H9 (cell line): Measurements from ENCODE around the gene ITGB3. TPM values are rescaled to one million over a fixed set of nuclear protein-coding genes. Genes with fewer than 3 reads are reported as not detected.

ENCODE experiments used
- DNase-seq: peaks from one replicate; pipeline ENCODE4 v3.0.0-alpha.2; 2017
- H2AFZ ChIP-seq: one replicate; pipeline ENCODE4 v1.6.1; 2013; ENCODE audit warnings: mild to moderate bottlenecking, low read length, control low read depth, moderate library complexity
- H2AK5ac ChIP-seq: 2 replicates; pipeline ENCODE4 v1.6.1; 2013; ENCODE audit warnings: low read length, control low read depth, mixed read lengths; ENCODE audit not compliant: insufficient read length
- H2BK120ac ChIP-seq: one replicate; pipeline ENCODE4 v1.6.1; 2013; ENCODE audit warnings: low read depth, mild to moderate bottlenecking, low read length, control low read depth, inconsistent platforms; ENCODE audit not compliant: poor library complexity, severe bottlenecking
- H2BK12ac ChIP-seq: 2 replicates; pipeline ENCODE4 v1.6.1; 2013; ENCODE audit warnings: low read length, control low read depth, mixed read lengths, low read depth; ENCODE audit not compliant: insufficient read length
- H2BK15ac ChIP-seq: 2 replicates; pipeline ENCODE4 v1.6.1; 2013; ENCODE audit warnings: low read depth, low read length, control low read depth
- H2BK20ac ChIP-seq: one replicate; pipeline ENCODE4 v1.6.1; 2013; ENCODE audit warnings: low read depth, mild to moderate bottlenecking, low read length, control low read depth, inconsistent platforms; ENCODE audit not compliant: poor library complexity, severe bottlenecking
- H2BK5ac ChIP-seq: 2 replicates; pipeline ENCODE4 v1.6.1; 2013; ENCODE audit warnings: low read length, control low read depth, mixed read lengths; ENCODE audit not compliant: insufficient read length
- H3K14ac ChIP-seq: 2 replicates; pipeline ENCODE4 v1.6.1; 2013; ENCODE audit warnings: low read length, control low read depth; ENCODE audit not compliant: insufficient read depth
- H3K18ac ChIP-seq: 2 replicates; pipeline ENCODE4 v1.6.1; 2013; ENCODE audit warnings: low read depth, mild to moderate bottlenecking, mixed read lengths, low read length, control low read depth; ENCODE audit not compliant: insufficient read length
- H3K23ac ChIP-seq: 2 replicates; pipeline ENCODE4 v1.6.1; 2013; ENCODE audit warnings: low read length, control low read depth, mixed read lengths, low read depth; ENCODE audit not compliant: insufficient read length
- H3K23me2 ChIP-seq: 2 replicates; pipeline ENCODE4 v1.6.1; 2013; ENCODE audit warnings: low read depth, mild to moderate bottlenecking, mixed read lengths, low read length, control low read depth; ENCODE audit not compliant: insufficient read length, poor library complexity, severe bottlenecking
- H3K27ac ChIP-seq: 2 replicates; pipeline ENCODE4 v1.5.1; 2013; ENCODE audit warnings: low read length, control low read depth, mixed read lengths, low read depth; ENCODE audit not compliant: insufficient read length
- H3K27me3 ChIP-seq: 2 replicates; pipeline ENCODE4 v1.6.1; 2013; ENCODE audit warnings: low read length, control low read depth, inconsistent platforms; ENCODE audit not compliant: insufficient read depth
- H3K4ac ChIP-seq: 2 replicates; pipeline ENCODE4 v1.6.1; 2013; ENCODE audit warnings: low read depth, mild to moderate bottlenecking, control low read depth, inconsistent platforms, low read length, moderate library complexity
- H3K4me1 ChIP-seq: 2 replicates; pipeline ENCODE4 v1.6.1; 2013; ENCODE audit warnings: low read length, control low read depth, inconsistent platforms; ENCODE audit not compliant: insufficient read depth
- H3K4me2 ChIP-seq: 2 replicates; pipeline ENCODE4 v1.6.1; 2013; ENCODE audit warnings: low read length, control low read depth, mixed read lengths; ENCODE audit not compliant: insufficient read length, insufficient read depth
- H3K56ac ChIP-seq: 2 replicates; pipeline ENCODE4 v1.6.1; 2013; ENCODE audit warnings: low read depth, mild to moderate bottlenecking, mixed read lengths, low read length, control low read depth; ENCODE audit not compliant: insufficient read length
- H3K79me1 ChIP-seq: 2 replicates; pipeline ENCODE4 v1.6.1; 2013; ENCODE audit warnings: low read depth, mild to moderate bottlenecking, moderate library complexity, low read length, control low read depth, inconsistent platforms; ENCODE audit not compliant: insufficient read depth, poor library complexity, severe bottlenecking
- H3K79me2 ChIP-seq: 2 replicates; pipeline ENCODE4 v1.6.1; 2013; ENCODE audit warnings: low read length, control low read depth, inconsistent platforms; ENCODE audit not compliant: insufficient read depth
- H3K9ac ChIP-seq: 2 replicates; pipeline ENCODE4 v1.6.1; 2013; ENCODE audit warnings: low read length, control low read depth, mixed read lengths; ENCODE audit not compliant: insufficient read length; ENCODE audit errors: extremely low read depth
- H3K9me3 ChIP-seq: one replicate; pipeline ENCODE4 v1.6.1; 2013; ENCODE audit warnings: low read depth, low read length, inconsistent platforms; ENCODE audit not compliant: control insufficient read depth
- H3T11ph ChIP-seq: one replicate; pipeline ENCODE4 v1.6.1; 2013; ENCODE audit warnings: mild to moderate bottlenecking, low read length, control low read depth, inconsistent platforms
- H4K20me1 ChIP-seq: one replicate; pipeline ENCODE4 v1.6.1; 2013; ENCODE audit not compliant: control insufficient read depth, insufficient read length, insufficient read depth
- H4K5ac ChIP-seq: 2 replicates; pipeline ENCODE4 v1.6.1; 2013; ENCODE audit warnings: low read depth, mild to moderate bottlenecking, mixed read lengths, low read length, control low read depth; ENCODE audit not compliant: insufficient read length
- H4K8ac ChIP-seq: replicated peaks from 2 replicates; pipeline ENCODE4 v1.6.1; 2013; ENCODE audit warnings: low read length, control low read depth, mixed read lengths, low read depth; ENCODE audit not compliant: insufficient read length
- H4K91ac ChIP-seq: 2 replicates; pipeline ENCODE4 v1.6.1; 2013; ENCODE audit warnings: low read depth, mild to moderate bottlenecking, moderate library complexity, mixed read lengths, low read length, control low read depth; ENCODE audit not compliant: insufficient read length
- H3K27ac Mint-ChIP-seq, 3 experiments: 2 replicates in 2 of 3; 3 replicates in 1 of 3; pipeline ENCODE4 v1.8.0; 2020 to 2021; ENCODE audit warnings: mixed read lengths in 3 of 3, mild to moderate bottlenecking in 1 of 3, moderate library complexity in 1 of 3
- H3K27me3 Mint-ChIP-seq: 2 replicates; pipeline ENCODE4 v1.8.0; 2021; ENCODE audit warnings: low read depth, mild to moderate bottlenecking, moderate library complexity, mixed read lengths
- H3K36me3 Mint-ChIP-seq, 3 experiments: 2 replicates in 2 of 3; 3 replicates in 1 of 3; pipeline ENCODE4 v1.8.0; 2020 to 2021; ENCODE audit warnings: low read depth in 3 of 3, mixed read lengths in 3 of 3; ENCODE audit not compliant: insufficient read depth in 1 of 3
- H3K4me1 Mint-ChIP-seq, 2 experiments: 2 replicates each; pipeline ENCODE4 v1.8.0; 2020; ENCODE audit warnings: mixed read lengths in 2 of 2
- H3K4me3 Mint-ChIP-seq, 2 experiments: 2 replicates in 1 of 2; 3 replicates in 1 of 2; pipeline ENCODE4 v1.8.0; 2020 to 2021; ENCODE audit warnings: mild to moderate bottlenecking in 2 of 2, mixed read lengths in 2 of 2, moderate library complexity in 1 of 2
- H3K9me3 Mint-ChIP-seq, 2 experiments: 2 replicates in 1 of 2; 3 replicates in 1 of 2; pipeline ENCODE4 v1.8.0; 2020; ENCODE audit warnings: mild to moderate bottlenecking in 2 of 2, mixed read lengths in 2 of 2, moderate library complexity in 1 of 2
- WGBS: extraction: QIAGEN DNeasy Blood & Tissue Kit; methylation state at CpG from one replicate; pipeline ENCODE4 v1.1.7; 2013; ENCODE audit warnings: missing lambda C conversion rate, low lambda C conversion rate, mixed read lengths; ENCODE audit not compliant: insufficient read length; ENCODE audit errors: extremely low coverage; 5-methylcytosine and 5-hydroxymethylcytosine counted together
- total RNA-seq: library from RNA; stranded (reverse); gene quantifications from 2 replicates; pipeline ENCODE4 v1.2.1, GENCODE V29; 2021
- TF ChIP-seq, protein P1 (sequence below): fragments of 200-600 bp; sonication (generic); conservative IDR thresholded peaks from 3 replicates; pipeline ENCODE4 v1.8.0; 2021; ENCODE audit warnings: antibody characterized with exemption, mild to moderate bottlenecking

The ITGB3 gene
- total RNA-seq, 1 experiment from 2014 or later = not detected

DNA sequence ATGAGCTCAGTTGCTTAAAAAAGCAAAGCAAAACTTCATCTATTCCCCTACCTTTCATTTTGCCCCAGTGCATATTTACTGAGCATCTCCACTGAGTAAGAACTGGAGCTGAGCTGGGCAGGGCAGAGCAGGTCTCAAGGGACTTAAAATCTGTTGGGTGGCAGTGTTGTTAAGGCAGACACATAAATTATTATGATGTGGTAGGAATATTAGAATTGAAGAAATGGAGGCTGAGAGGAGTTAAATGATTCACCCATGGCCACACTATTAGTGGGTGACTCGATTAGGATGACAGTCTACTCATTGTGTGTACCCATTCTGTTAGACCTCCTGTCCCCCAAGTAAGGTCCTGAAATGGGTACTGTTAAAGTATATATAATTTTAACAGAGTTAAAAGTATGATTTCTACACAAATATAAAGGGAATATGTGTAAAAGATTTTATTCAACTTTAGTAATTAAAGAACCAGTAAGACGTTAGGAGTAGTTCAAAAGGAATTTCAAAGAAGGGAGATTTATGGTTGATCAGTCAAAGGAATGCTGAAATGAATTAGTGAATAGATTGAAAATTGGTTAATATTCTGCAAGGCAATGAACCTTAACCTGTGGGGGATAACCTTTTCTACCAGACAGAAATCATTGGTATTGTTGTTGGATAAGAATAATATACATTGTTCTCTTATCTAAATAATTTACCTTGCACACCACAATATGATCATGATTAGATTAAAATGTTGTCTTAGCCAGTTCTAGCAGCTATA lies 17.5 kb downstream of the ITGB3 start:
- Histone ChIP-seq H3K27me3 (0 out of 2 replicates have a peak, but pooled peaks cover 2% of the 10 kb centered on the region), H4K20me1 (no peaks in the 10 kb centered on the region), H2BK12ac (no peak overlapping the region), H2AK5ac (no peak overlapping the region), H3K4me2 (no peak overlapping the region), H3K23ac (no peak overlapping the region), H3K56ac (no peak overlapping the region), H3K18ac (no peak overlapping the region), H3K9ac (no peak overlapping the region), H2AFZ (no peak overlapping the region), H4K5ac (no peak overlapping the region), H3K27ac (no peak overlapping the region), H4K91ac (no peak overlapping the region), H2BK15ac (no peak overlapping the region), H2BK5ac (no peak overlapping the region), H3K9me3 (no peaks in the 10 kb centered on the region), H3K14ac (no peak overlapping the region), H3K23me2 (no peaks in the 10 kb centered on the region), H3K79me2 (no peaks in the 10 kb centered on the region), H2BK120ac (no peak overlapping the region), H2BK20ac (no peak overlapping the region), H3K4me1 (peaks cover 5% of the 10 kb centered on the region), H3K4ac (no peak overlapping the region), H4K8ac (no peak overlapping the region), H3K79me1 (no peaks in the 10 kb centered on the region), H3T11ph (no peak overlapping the region)
- TF ChIP-seq, protein P1, sequence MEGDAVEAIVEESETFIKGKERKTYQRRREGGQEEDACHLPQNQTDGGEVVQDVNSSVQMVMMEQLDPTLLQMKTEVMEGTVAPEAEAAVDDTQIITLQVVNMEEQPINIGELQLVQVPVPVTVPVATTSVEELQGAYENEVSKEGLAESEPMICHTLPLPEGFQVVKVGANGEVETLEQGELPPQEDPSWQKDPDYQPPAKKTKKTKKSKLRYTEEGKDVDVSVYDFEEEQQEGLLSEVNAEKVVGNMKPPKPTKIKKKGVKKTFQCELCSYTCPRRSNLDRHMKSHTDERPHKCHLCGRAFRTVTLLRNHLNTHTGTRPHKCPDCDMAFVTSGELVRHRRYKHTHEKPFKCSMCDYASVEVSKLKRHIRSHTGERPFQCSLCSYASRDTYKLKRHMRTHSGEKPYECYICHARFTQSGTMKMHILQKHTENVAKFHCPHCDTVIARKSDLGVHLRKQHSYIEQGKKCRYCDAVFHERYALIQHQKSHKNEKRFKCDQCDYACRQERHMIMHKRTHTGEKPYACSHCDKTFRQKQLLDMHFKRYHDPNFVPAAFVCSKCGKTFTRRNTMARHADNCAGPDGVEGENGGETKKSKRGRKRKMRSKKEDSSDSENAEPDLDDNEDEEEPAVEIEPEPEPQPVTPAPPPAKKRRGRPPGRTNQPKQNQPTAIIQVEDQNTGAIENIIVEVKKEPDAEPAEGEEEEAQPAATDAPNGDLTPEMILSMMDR = no peak
- peaks cover 3 to 13% (median 5%) of the 10 kb centered on the region in 3 experiments; a peak in 6 of 7 replicates for H3K36me3 Mint-ChIP-seq
- H3K4me3 Mint-ChIP-seq = no peak overlapping the region
- H3K4me1 Mint-ChIP-seq = peaks cover 22 to 24% of the 10 kb centered on the region in 2 experiments
- no peak for DNase-seq
- no peak overlapping the region for H3K27ac Mint-ChIP-seq
- H3K27me3 Mint-ChIP-seq = peaks cover 5% of the 10 kb centered on the region
- WGBS = no CpG with 5 or more reads among the region's 2 CpGs
- peaks cover 10 to 15% of the 10 kb centered on the region in 2 experiments for H3K9me3 Mint-ChIP-seq
